Activated naive CD4-positive, alpha-beta T cell treated with anti-CD3 and anti-CD28 coated beads, Interleukin-2, amount 50 U/mL, for 16 hours (primary cell): ENCODE data around the gene BRME1.
A peak's percentile ranks its signal among the peaks of the same experiment; 100 is the strongest.
"Not testable (repeated sequence)": the region's sequence is repeated elsewhere in the genome, so short reads cannot be mapped to it uniquely, and the experiment has no call there.

Source experiments
- DNase-seq: peaks from one replicate; pipeline ENCODE4 v3.0.0-alpha.2; 2020

BRME1 gene

GRCh38 chr19:13865571-13866462 lies 40.1 kb downstream of the BRME1 start:
- DNase-seq: no peak

- no peak for DNase-seq
Measured at GRCh38 chr19:13864667-13865570, 41.0 kb downstream of the BRME1 start.

GRCh38 chr19:13864046-13864666 lies 41.8 kb downstream of the BRME1 start:
- no peak for DNase-seq

GRCh38 chr19:13861714-13862531 lies 44.0 kb downstream of the BRME1 start:
- DNase-seq: peak; percentile 85

GRCh38 chr19:13861392-13861713 lies 44.6 kb downstream of the BRME1 start:
- DNase-seq: no peak

GRCh38 chr19:13860679-13861391 lies 45.1 kb downstream of the BRME1 start:
- DNase-seq: no peak

GRCh38 chr19:13859361-13859880 lies 46.5 kb downstream of the BRME1 start:
- no peak for DNase-seq

GRCh38 chr19:13856497-13856896 lies 49.4 kb downstream of the BRME1 start:
- no peak for DNase-seq

- DNase-seq: not testable (repeated sequence)
Measured at GRCh38 chr19:13852171-13852707, 53.7 kb downstream of the BRME1 start.

- DNase-seq: not testable (repeated sequence)
Measured at GRCh38 chr19:13851734-13852114, 54.2 kb downstream of the BRME1 start.

GRCh38 chr19:13850910-13851733 lies 54.8 kb downstream of the BRME1 start:
- DNase-seq: peak; percentile 62

- DNase-seq: peak; percentile 65
Measured at GRCh38 chr19:13849991-13850909, 55.7 kb downstream of the BRME1 start.

GRCh38 chr19:13848798-13849676 lies 56.9 kb downstream of the BRME1 start:
- DNase-seq: no peak

- no peak for DNase-seq
Measured at GRCh38 chr19:13848340-13848677, 57.6 kb downstream of the BRME1 start.

GRCh38 chr19:13847407-13848339 lies 58.2 kb downstream of the BRME1 start:
- peak; percentile 74 for DNase-seq

GRCh38 chr19:13846557-13847406 lies 59.1 kb downstream of the BRME1 start:
- DNase-seq: peak; percentile 78
